Left ventricle myocardium inferior (tissue), 1 donor: ENCODE data around the gene ST3GAL2. TPM values are rescaled to one million over a fixed set of nuclear protein-coding genes. Genes with fewer than 3 reads are reported as not detected.

Experiments used
- DNase-seq: peaks from one replicate; pipeline ENCODE4 v3.0.0-alpha.2; 2020
- H3K27ac ChIP-seq: fragments of 200-600 bp; replicated peaks from 2 replicates; pipeline ENCODE4 v1.8.0; 2021
- H3K27me3 ChIP-seq: fragments of 200-600 bp; 2 replicates; pipeline ENCODE4 v1.8.0; 2021; ENCODE audit warnings: low read depth
- H3K36me3 ChIP-seq: fragments of 200-600 bp; 2 replicates; pipeline ENCODE4 v1.8.0; 2021
- H3K4me1 ChIP-seq: fragments of 200-600 bp; 2 replicates; pipeline ENCODE4 v1.8.0; 2021
- H3K4me3 ChIP-seq: fragments of 200-600 bp; 2 replicates; pipeline ENCODE4 v1.8.0; 2021; ENCODE audit warnings: mild to moderate bottlenecking, moderate library complexity
- H3K9me3 ChIP-seq: fragments of 200-600 bp; replicated peaks from 2 replicates; pipeline ENCODE4 v1.8.0; 2021
- intact Hi-C: fragments of 100-400 bp; cut with micrococcal nuclease; formaldehyde crosslinking; loops from one replicate; pipeline ENCODE4 v1.11.0; 2022
- total RNA-seq: library from RNA; stranded (reverse); fragmentation: NEBNext Ultra II Directional; extraction: Animal tissue kit (Norgen Biotek cat#: 25700); gene quantifications from one replicate; pipeline ENCODE4 v1.2.1, GENCODE V29; 2021
- TF ChIP-seq, protein P1 (sequence below): fragments of 200-600 bp; IDR thresholded peaks from 2 replicates; pipeline ENCODE4 v1.8.0; 2021; ENCODE audit warnings: antibody characterized with exemption, mild to moderate bottlenecking, borderline replicate concordance
- donor health status: DM: no; HTN: yes; CAD: no; lungs with severe emphysema.

Gene ST3GAL2
- total RNA-seq, 1 donor from 2014 or later = 22.3 TPM

DNA sequence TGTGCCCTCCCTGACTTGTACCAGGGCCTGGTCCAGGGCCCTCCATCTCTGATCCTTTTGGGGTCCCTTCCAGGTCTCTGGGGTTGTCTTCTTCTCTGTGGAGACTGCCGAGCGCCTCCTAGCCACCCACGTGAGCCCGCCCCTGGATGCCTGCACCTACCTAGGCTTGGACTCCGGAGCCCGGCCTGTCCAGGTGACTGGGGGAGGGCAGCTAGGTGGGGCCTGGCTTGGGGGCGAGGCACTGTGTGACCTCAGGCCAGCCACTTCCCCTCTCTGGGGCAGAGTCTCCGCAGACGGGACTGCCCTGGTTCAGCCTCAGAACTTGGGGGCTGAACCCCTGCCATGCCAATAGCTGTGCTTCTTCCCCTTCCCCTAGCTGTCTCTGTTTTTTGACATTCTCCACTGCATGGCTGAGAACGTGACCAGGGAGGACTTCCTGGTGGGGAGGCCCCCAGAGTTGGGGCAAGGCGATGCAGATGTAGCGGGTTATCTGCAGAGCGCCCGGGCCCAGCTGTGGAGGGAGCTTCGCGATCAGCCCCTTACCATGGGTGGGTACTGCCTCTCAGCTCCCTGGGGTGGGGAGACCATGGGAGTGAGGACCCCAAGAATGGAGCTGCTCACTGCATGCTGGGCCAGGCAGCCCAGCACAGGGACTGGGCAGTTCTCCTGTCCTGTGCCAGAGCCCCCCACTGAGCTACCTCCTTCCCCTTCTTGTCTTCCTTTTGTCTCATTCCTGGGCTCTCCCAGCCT is 30.1 kb upstream of the ST3GAL2 start:
- TF ChIP-seq, protein P1, sequence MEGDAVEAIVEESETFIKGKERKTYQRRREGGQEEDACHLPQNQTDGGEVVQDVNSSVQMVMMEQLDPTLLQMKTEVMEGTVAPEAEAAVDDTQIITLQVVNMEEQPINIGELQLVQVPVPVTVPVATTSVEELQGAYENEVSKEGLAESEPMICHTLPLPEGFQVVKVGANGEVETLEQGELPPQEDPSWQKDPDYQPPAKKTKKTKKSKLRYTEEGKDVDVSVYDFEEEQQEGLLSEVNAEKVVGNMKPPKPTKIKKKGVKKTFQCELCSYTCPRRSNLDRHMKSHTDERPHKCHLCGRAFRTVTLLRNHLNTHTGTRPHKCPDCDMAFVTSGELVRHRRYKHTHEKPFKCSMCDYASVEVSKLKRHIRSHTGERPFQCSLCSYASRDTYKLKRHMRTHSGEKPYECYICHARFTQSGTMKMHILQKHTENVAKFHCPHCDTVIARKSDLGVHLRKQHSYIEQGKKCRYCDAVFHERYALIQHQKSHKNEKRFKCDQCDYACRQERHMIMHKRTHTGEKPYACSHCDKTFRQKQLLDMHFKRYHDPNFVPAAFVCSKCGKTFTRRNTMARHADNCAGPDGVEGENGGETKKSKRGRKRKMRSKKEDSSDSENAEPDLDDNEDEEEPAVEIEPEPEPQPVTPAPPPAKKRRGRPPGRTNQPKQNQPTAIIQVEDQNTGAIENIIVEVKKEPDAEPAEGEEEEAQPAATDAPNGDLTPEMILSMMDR = no peak
- intact Hi-C loops = no loop called here
- H3K27ac ChIP-seq = no peak overlapping the region
- DNase-seq = no peak
- H3K36me3 ChIP-seq = peaks cover 61% of the 10 kb centered on the region
- no peak overlapping the region for H3K4me3 ChIP-seq
- H3K4me1 ChIP-seq = no peaks in the 10 kb centered on the region
- H3K9me3 ChIP-seq = no peaks in the 10 kb centered on the region
- no peaks in the 10 kb centered on the region for H3K27me3 ChIP-seq

DNA sequence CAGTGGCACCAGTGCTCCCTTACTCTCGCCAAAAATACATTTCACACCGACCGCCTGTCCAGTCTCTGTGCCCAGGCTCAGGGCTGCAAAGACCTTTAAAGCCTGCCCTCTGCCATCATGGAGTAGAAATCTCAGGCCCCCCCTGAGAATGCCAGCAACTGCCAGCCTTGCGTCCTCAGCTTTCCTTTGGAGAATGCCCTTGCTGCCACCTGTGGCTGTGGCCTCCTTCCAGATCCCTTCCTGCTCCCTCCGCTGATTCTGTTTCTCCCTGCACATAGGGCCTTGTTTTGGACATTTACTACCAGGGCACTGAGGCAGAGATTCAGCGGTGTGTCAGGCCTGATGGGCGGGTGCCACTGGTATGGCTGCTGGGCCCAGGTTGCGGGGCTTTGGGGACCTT is 28.7 kb upstream of the ST3GAL2 start:
- no peak for DNase-seq
- Histone ChIP-seq H3K4me1 (no peaks in the 10 kb centered on the region), H3K27me3 (no peaks in the 10 kb centered on the region), H3K9me3 (no peaks in the 10 kb centered on the region), H3K4me3 (no peak overlapping the region), H3K27ac (no peak overlapping the region), H3K36me3 (peaks cover 57% of the 10 kb centered on the region)
- intact Hi-C loops = no loop called here
- TF ChIP-seq, protein P1 = no peak

DNA sequence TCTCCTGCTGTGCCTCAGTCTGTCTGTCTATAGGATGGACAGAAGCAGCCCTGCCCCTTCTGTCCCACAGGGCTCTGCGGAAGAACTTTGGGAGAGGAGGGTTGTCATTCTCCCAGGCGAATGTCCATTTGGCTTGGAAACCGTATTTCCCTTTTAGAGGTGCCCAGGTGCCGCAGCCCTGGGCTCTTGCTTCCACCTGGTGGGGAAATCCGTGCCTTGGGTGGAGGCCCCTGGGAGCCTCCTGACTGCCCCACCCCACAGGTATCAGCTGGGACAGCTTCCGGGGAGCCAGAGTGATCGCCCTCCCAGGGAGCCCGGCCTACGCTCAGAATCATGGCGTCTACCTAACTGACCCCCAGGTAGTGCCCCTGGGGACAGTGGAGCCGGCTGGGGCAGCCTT is 28.2 kb upstream of the ST3GAL2 start:
- Histone ChIP-seq H3K36me3 (peaks cover 52% of the 10 kb centered on the region), H3K4me3 (no peak overlapping the region), H3K27ac (no peak overlapping the region), H3K27me3 (no peaks in the 10 kb centered on the region), H3K9me3 (no peaks in the 10 kb centered on the region), H3K4me1 (no peaks in the 10 kb centered on the region)
- TF ChIP-seq, protein P1 = no peak
- no peak for DNase-seq
- intact Hi-C loops = no loop called here

DNA sequence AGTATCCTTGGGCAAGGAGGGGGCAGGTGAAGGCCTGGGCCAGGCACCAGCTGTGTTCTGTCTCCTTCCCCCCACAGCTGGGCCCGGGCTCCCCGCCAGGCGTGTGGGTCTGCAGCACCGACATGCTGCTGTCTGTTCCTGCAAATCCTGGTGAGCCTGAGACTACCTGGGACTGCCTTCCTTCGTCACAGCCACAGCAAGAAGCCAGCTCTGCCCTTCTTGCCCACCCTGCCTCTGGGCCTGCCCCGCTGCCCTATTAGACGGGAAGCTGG is 27.8 kb upstream of the ST3GAL2 start:
- intact Hi-C loops = no loop called here
- H3K4me1 ChIP-seq = peaks cover under 1% of the 10 kb centered on the region
- H3K27me3 ChIP-seq = no peaks in the 10 kb centered on the region
- no peak overlapping the region for H3K4me3 ChIP-seq
- peaks cover 51% of the 10 kb centered on the region for H3K36me3 ChIP-seq
- DNase-seq = no peak
- TF ChIP-seq, protein P1 = no peak
- H3K27ac ChIP-seq = no peak overlapping the region
- H3K9me3 ChIP-seq = no peaks in the 10 kb centered on the region

DNA sequence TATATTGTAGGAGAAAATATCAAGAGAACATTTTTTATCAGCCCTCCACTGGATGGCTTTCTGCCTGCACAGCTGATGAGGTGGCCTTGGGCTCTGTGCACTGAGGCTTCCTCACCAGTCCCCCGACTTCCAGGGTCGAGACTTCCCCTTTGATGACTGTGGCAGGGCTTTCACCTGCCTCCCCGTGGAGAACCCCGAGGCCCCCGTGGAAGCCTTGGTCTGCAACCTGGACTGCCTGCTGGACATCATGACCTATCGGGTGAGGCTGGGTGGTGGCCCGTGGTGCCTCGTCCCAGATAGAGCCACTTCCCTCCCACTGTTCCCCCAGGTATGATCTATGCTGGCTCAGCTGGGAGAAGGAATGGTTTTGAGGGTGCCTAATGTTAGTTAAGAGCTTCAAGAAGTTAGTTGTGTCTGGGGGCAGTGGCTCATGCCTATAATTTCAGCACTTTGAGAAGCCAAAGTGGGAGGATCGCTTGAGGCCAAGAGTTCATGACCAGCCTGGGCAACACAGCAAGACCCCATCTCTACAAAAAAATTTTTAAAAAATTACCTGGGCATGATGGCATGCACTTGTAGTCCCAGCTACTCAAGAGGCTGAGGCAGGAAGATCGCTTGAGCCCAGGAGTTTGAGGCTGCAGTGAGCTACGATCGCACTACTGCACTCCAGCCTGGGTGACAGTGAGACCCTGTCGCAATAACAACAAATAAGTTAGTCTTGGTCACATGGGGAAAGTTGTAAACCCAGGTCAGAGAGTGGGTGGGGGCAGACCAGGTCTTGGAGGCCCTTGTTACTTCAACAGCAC is 27.3 kb upstream of the ST3GAL2 start:
- TF ChIP-seq, protein P1 = no peak
- Histone ChIP-seq H3K27me3 (no peaks in the 10 kb centered on the region), H3K4me1 (peaks cover 6% of the 10 kb centered on the region), H3K4me3 (no peak overlapping the region), H3K36me3 (peaks cover 51% of the 10 kb centered on the region), H3K9me3 (no peaks in the 10 kb centered on the region), H3K27ac (no peak overlapping the region)
- intact Hi-C loops = no loop called here
- no peak for DNase-seq
